COLO829 (cell line): Measurements from ENCODE around the gene ATRX.
A peak's percentile ranks its signal among the peaks of the same experiment; 100 is the strongest.
"Not testable (repeated sequence)": the region's sequence is repeated elsewhere in the genome, so short reads cannot be mapped to it uniquely, and the experiment has no call there.

Experiments used
- DNase-seq: peaks from one replicate; pipeline ENCODE4 v3.0.0; 2012; ENCODE audit warnings: low spot score

The ATRX gene

DNA sequence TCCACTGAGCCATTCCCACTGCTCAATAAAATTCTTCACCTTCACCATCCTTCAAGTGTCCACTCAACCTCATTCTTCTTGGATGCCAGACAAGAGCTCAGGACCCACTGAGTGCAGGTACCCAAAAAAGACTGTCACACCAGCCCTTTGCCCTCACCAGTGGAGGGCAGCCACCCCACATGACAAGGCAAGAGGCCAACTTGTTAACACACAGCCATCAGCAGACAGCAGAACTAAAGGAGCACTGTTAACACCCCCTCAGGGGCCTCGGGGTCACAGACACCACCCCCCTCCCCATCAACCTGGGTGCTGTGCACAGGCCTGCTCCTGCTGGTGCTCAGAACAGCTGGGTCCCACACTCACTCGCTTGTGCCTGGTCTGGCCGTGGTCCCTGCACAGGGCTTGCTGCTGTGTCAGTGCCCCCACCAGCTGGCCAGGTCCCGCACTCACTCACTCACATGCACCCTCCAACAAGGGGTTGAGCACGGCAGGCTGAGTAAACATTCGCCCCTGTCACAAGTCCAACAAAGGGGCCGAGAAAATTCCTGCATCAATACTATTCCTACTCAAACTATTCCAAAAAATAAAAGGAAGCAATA is 54.1 kb downstream of the ATRX start:
- DNase-seq: no peak

DNA sequence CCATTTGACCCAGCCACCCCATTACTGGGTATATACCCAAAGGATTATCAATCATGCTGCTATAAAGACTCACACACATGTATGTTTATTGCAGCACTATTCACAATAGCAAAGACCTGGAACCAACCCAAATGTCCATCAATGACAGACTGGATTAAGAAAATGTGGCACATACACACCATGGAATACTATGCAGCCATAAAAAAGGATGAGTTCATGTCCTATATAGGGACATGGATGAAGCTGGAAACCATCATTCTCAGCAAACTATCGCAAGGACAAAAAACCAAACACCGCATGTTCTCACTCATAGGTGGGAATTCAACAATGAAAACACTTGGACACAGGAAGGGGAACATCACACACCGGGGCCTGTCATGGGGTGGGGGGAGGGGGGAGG is 59.9 kb downstream of the ATRX start:
- not testable (repeated sequence) for DNase-seq

DNA sequence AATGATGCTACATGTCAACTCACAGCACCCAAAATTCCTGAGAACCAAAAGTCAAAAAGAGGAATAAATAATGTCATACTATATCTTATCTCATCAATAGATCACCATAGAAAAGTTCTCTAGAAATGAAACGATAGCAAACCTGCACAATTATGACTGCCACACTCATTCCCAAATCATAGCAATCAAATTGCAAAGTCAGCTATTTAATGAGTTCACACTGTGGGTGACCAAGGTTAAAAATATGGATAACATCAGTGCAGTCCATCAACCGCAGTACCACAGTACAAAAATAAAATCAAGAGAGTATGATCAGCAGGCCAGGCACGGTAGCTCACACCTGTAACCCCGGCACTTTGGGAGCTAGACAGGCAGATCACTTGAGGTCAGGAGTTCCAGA is 62.3 kb downstream of the ATRX start:
- DNase-seq: no peak

DNA sequence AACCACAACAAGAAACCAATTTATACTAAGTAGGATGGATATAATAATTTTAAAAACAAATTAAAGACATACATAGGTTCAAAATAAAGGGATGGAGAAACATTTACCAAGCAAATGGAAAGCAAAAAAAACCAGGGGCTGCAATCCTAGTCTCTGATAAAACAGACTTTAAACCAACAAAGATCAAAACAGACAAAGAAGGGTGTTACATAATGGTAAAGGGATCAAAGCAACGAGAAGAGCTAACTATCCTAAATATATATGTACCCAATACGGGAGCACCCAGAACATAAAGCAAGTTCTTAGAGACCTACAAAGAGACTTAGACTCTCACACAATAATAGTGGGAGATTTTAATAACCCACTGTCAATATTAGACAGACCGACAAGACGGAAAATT is 66.6 kb downstream of the ATRX start:
- DNase-seq: no peak

DNA sequence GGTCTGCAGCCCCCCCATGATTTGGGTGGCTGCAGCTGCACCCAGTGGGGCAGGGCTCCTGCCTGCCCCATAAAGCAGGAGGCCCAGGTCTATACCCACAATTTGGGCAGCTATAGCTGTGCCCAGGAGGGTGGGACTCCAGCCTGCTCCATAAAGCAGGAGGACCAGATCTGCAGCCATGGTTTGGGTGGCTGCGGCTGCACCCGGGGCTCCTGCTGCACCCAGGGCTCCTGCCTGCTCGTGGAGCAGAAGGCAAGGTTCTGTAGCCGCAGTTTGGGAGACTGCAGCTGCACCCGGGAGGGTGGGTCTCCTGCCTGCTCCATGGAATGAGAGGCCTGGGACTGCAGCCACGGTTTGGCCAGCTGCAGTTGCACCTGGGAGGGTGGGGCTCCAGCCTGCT is 81.1 kb downstream of the ATRX start:
- DNase-seq: no peak

DNA sequence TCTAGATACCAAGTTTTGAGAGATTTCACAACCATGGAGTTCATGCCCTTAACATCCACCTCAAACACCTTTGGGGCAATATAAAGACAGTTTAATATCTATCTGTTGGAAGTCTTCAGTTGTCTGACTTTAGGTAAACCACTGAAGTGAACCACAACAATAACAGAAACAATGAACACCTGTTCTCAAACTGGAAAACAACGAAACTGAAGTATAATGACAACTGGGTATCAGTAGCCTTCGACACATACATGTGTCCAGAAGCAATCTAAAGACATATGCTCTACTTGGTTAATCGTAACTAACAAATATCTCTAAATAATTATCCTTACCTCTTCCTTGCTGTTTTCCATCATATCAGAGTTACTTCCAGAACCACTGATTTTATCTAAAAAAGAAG is 87.8 kb downstream of the ATRX start:
- no peak for DNase-seq

DNA sequence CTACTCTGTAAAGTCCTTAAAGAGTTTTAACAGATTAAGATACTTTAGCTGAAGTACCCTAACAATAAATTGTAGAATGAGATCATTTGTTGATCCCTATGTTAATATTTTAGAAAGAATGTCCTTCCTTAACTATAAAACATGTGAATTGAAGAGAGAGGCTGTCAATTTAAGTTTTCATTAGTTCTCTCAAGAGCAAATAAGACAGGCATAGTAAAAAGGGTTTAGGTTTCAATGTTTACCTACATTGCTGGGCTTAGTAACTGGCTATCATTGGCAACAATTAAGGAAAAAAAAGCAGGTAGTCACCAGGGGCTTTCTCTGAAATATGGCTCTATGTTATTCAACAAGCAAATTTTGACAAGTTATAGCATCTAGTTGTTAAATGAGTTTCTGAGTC is 91.5 kb downstream of the ATRX start:
- no peak for DNase-seq

DNA sequence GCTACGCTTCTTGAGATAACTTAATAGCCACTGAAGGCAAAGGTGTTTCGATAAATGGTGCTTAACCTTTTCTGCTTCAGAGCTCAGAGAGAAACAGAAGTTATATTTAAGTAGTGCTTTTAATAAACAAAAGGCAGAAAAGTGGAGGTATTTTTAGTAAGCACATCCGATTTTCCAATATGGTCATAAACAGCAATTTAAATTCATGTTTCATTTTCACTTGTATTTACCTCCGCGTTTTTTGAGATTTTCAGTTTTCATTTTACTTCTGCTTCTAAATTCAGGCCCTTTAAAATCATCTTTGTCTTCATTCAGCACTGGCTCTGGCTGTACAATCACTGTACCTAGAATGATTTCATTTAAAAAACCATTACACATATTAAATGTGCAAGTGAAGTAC is 92.4 kb downstream of the ATRX start:
- no peak for DNase-seq

DNA sequence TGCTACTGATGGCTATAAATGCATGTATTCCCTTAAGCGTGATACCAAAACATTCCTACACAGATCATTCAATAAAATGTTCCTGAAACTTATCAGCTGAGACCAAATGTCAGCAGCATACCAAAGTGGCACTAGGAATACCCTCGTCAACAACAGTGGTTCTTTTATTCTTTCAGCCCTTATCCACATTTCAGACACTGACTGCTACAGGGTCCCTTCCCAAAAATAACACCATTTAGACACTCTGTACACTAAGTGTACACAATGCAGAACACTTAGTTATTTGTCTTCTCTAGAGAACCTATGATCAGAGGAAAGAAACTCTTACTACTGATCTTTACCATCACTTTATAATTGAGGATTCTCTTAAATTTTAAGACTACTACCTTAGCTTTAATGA is 94.1 kb downstream of the ATRX start:
- peak; percentile 5 for DNase-seq

DNA sequence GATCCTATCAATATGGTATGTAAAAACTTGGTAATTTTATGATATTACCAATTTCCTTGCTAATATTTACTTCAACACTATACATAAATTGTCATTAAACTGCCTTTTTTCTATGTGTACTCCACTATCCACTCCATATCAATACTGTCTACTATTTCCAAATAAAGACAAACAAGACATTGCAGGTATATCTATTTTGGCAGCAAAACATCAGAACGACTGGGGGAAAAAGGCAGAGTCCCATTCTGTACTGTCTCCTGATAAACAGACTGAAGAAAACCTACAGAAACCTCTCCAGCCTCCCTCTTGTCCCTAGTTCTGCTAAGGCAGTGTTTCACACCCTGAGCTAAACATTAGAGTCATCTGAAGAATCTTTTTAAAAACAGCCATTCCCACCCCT is 96.6 kb downstream of the ATRX start:
- no peak for DNase-seq

DNA sequence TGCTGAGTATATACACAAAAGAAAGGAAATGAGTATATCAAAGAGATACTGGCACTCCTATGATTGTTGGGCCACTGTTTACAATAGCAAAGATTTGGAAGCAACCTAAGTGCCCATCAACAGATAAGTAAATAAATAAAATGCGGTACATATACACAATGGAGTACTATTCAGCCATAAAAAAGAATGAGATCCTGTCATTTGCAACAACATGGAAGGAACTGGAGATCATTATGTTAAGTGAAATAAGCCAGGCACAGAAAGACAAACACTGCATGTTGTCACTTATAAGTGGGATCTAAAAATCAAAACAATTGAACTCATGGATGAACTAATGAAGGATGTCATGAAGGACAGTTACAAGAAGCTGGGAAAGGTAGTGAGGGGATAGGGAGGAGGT is 100.3 kb downstream of the ATRX start:
- DNase-seq: not testable (repeated sequence)

DNA sequence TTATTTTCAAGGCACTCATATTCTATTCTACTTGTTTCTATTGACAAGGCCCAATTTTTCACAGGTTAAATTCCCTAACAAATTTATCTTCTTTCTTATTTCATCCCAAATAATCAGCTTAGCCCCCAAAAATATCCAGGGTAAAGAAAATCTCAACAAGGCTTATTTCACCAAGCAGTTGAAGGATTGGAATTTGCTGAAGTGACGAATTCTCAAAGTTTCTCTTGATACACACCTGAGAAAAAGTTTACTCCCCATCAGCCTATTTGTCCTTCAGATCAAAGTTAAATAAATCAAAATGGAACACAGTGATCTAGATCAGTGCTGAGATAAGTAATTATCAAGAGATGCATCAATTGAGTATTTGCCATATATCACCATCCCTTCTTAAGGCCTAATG is 106.9 kb downstream of the ATRX start:
- DNase-seq: no peak

DNA sequence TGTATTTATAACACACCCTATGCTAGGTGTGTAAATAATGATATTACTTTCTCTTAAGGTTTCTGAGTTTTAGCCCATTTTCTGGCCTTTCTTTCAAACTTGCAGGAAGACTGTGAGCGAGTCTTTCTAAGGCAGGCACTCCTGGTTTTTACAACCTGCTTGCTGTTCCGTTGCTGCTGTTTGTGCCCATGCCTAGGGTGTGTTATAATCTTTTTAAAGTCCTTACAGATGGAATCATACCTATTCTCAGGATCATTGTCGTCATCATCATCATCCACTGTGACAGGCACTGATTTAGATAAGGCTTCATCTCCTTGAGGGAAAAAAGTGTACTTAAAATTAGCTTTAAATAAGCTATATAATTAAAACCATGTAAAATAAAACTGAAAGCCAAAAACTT is 110.0 kb downstream of the ATRX start:
- no peak for DNase-seq

DNA sequence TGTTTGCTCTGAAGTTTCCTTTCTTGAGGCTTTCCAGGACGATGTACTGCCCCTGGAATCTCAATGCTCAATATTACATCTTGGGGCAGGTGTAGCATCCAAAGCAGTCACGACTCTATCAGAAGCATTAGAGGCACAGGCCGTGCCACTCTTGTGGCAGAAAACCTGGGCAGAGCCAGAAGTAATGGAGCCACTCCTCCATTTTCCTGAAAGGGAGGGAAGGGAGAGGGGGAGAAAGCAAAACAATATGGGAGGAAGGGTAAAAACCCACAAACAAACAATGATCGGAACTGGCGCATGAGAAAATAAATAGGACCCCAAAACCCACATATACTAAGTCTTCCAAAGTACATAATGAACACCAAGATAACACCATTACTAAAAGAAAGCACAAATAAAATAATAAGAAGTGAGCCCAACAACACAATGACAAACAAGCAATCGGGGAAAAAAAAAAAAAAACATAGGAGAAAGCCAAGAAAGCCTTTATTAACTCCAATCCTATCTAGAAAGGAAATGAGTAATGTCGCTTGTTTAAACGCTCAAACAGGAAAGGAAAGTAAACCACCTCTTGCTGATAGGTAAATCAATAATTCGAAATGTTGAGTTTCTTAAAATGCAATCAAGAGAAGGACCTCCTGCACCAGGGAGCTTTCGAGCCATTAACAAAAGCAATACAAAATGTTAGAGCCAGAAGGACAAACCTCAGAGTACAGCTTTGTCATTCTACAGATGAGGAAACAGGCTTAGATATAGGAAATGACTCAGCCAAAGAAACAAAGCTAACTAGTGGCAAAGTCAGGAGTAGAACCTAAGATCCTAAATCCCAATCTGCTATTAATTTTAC is 117.4 kb downstream of the ATRX start:
- DNase-seq: no peak

DNA sequence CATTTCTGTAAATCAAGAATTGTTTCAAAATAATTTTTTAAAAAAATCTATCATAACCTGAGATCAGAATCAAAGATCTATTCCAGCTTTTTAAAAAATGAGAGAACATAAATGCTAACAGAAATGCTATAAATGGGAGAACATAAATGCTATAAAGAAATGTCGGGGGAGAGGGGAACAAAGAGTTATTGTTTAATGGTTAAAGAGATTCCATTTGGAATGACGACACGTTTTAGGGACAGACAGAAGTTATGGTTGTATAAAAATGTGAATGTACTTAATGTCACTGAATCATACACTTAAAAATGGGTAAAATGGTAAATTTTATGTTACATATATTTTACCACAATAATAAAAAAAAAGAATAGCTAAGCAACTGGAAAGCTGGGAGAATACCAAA is 127.1 kb downstream of the ATRX start:
- DNase-seq: peak; percentile 50

DNA sequence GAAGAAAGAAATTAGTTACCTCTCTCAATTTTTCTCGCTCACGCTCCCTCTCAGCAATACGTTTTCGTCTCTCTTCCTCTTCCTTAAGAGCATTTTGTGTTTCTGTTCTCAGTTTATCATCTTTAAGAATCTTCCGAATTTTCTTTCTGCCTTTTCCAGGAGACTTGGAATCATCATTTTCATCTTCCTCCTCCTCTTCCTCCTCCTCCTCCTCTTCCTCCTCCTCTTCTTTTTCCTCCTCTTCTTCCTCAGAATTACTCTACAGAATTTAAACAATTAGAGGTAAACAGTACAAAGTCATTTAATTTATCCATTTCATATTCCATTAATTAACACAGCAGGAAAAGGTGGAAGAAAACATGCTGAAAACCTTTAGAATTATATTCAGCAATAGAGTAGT is 133.9 kb downstream of the ATRX start:
- no peak for DNase-seq

DNA sequence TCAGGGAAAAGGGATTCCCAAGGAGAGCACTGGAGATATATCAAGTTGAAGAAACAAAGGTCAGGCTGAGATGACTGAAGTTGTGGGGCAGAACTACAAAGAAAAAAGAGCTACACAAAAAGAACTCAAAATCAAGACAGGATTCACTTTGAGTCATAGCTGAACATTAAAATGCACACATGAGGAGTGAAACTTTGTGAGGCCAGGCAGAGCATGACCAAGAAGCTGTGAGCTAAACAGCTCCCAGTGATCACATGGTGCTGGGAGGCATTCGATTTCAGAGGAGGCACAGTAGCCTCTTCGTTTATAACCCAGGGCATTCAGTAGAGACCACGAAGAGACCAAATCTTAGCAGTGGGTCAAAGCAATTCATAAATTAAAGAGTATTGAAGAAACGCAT is 145.3 kb downstream of the ATRX start:
- DNase-seq: no peak

DNA sequence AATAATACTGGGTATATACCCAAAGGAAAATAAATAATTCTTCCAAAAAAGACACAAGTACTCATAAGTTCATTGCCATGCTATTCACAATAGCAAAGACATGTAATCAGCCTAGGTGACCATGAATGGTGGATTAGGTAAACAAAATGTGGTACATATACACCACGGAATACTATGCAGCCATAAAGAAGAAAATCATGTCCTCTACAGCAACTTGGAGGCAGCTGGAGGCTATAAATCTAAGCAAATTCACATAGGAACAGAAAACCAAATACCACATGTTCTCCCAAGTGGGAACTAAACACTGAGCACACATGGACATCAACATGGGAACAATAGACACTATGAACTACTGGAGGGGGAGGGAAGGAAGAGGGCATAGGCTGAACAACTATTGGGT is 146.2 kb downstream of the ATRX start:
- DNase-seq: no peak

DNA sequence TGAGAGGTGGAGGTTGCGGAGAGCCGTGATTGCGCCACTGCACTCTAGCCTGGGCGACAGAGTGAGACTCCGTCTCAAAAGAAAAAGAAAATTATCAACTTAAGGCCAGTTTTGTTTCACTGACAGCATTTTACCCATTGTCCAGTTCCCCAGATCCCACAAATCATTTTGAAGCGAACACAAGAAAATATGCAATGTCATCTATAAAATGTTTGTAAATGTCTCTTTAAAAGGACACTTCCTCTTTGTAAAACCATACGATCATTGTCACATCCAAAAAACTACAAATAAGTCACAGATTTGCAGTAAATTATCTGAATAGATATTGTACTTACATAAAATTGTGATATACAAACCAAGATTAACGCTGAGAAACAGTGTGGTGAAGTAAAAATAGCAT is 147.6 kb downstream of the ATRX start:
- DNase-seq: no peak

DNA sequence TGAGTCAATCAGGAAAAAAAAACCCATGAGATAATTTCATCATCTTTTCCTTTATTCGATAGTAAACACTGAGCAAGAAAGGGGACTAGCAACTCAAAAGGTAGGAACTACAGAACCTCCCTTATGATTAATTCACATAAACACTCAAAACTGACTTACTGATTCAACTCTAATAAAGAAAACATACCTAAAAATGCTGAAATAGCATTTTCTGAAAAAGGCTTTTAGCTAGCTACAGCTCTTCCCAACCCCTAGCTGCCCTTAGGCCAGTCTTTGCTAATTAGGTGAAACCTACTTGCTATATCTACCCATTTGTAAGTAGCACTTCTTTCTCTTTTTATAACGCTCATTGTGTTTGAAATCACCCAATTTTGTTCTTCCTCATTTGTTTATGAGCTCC is 150.6 kb downstream of the ATRX start:
- no peak for DNase-seq

DNA sequence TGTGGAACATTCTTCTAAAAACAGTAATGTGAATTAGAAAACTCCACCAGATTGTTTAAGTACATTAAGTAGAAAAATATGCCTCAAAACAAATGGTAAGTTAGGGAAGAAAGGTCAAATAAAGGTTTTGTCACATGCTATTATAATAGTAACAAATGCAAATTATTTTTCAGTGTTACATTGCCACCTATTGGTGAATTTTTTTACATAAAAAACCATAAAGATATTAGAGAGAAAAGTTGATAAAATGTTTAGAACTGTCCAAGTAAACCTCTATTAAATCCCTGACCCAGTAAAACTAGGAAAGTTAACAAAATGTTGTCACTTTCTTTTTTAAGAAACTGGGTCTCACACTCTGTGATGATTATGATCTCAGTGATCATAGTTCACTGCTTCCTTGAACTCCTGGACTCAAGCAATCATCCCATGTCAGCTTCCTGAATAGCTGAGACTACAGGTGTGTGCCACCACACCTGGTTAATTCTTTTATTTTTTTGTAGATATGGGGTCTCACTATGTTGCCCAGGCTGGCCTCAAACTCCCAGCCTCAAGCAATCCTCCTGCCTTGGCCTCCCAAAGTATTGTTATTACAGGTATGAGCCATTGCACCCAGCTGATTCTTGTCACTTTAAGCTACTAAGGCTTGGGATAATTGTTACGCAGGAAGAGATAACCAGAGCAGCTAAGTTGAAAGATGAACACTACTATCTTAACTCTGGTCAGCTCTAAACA is 157.6 kb downstream of the ATRX start:
- DNase-seq: no peak

DNA sequence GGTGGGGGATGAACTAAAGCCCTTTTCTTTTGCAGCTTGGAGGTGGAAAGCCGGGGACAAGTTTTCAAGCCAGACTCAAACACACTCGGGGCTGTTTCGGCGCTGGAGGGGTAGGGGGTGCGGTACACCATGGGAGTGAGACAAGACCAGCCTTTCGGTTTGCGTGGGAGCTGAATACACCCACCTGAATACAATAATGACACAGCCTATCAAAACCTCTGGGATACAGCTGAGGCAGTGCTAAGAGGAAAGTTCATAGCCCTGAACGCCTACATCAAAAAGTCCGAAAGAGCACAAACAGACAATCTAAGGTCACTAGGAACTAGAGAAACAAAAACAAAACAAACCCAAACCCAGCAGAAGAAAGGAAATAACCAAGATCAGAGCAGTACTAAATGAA is 163.3 kb downstream of the ATRX start:
- DNase-seq: no peak

DNA sequence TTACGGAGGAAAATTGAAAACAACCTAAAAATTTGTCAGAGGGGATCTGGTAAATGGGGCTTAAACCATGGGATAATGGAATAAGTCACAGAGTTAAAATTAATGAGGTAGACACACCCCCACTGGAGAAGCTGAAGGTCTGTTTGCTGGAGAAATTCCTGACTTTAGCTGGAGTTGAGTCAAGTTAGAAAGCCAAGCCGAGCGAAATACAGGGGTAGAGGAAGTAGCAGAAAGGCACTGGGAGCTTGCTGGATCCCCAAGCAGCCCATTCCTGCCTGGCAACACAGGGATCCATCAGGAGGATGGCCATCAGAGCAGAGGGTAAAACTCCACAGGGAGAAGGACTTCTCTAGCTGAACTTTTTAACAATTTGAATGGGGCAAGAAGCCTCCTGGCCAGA is 163.8 kb downstream of the ATRX start:
- no peak for DNase-seq
